Measurements from ENCODE around the gene CNTN5. TPM values are rescaled to one million over a fixed set of nuclear protein-coding genes. Genes with fewer than 3 reads are reported as not detected.

CNTN5 gene
- total RNA-seq, 1 donor from 2014 or later: 0.15 TPM

DNA sequence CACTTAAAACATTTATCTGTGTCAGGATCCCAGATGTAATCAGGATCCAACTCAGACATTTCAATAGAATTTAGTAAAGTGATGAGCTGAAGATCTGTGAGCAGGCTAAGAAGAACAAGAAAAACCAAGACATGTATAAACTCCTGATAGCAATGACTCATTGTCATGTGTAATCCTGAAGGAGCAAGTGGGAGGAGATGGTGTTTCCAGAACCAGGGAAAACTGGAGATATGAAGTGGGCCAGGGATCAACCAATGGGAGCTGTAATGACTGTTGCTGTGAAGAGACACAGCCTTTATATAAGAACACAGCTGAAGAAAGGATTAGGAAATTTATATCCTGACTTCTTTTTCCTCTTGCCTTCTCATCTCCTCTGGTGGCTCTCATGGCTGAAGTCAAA is 983.8 kb downstream of the CNTN5 start:
- no peaks in the 10 kb centered on the region for H3K4me1 Mint-ChIP-seq (ENCODE audit: unreplicated experiment)
- no peak for DNase-seq (ENCODE audit: low spot score)
- H3K27me3 Mint-ChIP-seq (ENCODE audit: unreplicated experiment): no peaks in the 10 kb centered on the region
- TF ChIP-seq, protein P1, sequence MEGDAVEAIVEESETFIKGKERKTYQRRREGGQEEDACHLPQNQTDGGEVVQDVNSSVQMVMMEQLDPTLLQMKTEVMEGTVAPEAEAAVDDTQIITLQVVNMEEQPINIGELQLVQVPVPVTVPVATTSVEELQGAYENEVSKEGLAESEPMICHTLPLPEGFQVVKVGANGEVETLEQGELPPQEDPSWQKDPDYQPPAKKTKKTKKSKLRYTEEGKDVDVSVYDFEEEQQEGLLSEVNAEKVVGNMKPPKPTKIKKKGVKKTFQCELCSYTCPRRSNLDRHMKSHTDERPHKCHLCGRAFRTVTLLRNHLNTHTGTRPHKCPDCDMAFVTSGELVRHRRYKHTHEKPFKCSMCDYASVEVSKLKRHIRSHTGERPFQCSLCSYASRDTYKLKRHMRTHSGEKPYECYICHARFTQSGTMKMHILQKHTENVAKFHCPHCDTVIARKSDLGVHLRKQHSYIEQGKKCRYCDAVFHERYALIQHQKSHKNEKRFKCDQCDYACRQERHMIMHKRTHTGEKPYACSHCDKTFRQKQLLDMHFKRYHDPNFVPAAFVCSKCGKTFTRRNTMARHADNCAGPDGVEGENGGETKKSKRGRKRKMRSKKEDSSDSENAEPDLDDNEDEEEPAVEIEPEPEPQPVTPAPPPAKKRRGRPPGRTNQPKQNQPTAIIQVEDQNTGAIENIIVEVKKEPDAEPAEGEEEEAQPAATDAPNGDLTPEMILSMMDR (IDR thresholded peaks at IDR 0.05; ENCODE audit: unreplicated experiment): no peak
- H3K4me3 Mint-ChIP-seq (ENCODE audit: unreplicated experiment): no peak overlapping the region
- no peak overlapping the region for H3K27ac Mint-ChIP-seq (ENCODE audit: unreplicated experiment)
- H3K9me3 Mint-ChIP-seq (ENCODE audit: unreplicated experiment): no peaks in the 10 kb centered on the region
- H3K36me3 Mint-ChIP-seq (ENCODE audit: low read depth, unreplicated experiment): no peaks in the 10 kb centered on the region

DNA sequence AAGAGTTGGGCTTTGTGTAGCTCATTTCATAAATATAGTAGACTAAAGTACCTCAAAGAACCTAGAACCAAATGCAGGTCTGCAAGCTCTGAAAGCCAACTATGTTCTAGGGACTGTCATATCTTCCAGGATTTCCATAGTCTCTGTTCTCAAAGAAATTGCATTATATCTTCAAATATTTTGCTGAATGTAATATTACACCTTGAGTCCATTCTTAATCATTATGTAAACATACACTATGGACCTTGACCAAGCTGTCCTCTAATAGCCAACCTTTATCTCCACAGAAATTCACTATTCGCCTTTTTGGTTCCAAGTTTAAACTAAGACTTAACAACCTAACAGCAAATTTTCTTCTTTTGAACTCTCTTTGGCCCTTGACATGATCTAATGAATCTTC is 987.7 kb downstream of the CNTN5 start:
- Mint-ChIP-seq H3K36me3 (ENCODE audit: low read depth, unreplicated experiment) (no peaks in the 10 kb centered on the region), H3K27me3 (ENCODE audit: unreplicated experiment) (no peaks in the 10 kb centered on the region), H3K4me1 (ENCODE audit: unreplicated experiment) (peaks cover 13% of the 10 kb centered on the region), H3K27ac (ENCODE audit: unreplicated experiment) (no peak overlapping the region), H3K9me3 (ENCODE audit: unreplicated experiment) (no peaks in the 10 kb centered on the region), H3K4me3 (ENCODE audit: unreplicated experiment) (no peak overlapping the region)
- no peak for DNase-seq (ENCODE audit: low spot score)
- TF ChIP-seq, protein P1 (IDR thresholded peaks at IDR 0.05; ENCODE audit: unreplicated experiment): no peak

DNA sequence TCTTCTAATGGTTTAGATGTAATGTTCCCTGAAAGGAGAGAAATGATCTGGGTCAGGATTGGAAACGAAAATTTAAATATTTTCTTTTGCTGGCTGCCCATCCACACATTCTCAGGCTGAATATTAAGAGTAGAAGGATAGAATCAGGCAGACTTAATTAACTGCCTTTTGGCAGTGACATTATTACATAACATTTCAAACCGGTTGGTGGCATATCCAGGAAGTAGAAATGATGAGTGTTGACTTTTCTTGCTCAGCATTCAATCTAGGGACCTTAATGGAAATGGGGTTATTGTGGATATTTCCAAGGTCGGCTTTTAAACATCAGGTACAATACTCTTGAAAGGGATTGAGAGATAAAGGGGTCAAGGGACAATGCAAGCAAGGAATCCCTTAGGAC is 989.0 kb downstream of the CNTN5 start:
- Mint-ChIP-seq H3K27me3 (ENCODE audit: unreplicated experiment) (no peaks in the 10 kb centered on the region), H3K36me3 (ENCODE audit: low read depth, unreplicated experiment) (no peaks in the 10 kb centered on the region), H3K27ac (ENCODE audit: unreplicated experiment) (no peak overlapping the region), H3K9me3 (ENCODE audit: unreplicated experiment) (no peaks in the 10 kb centered on the region), H3K4me1 (ENCODE audit: unreplicated experiment) (peaks cover 13% of the 10 kb centered on the region), H3K4me3 (ENCODE audit: unreplicated experiment) (no peak overlapping the region)
- no peak for DNase-seq (ENCODE audit: low spot score)
- TF ChIP-seq, protein P1 (IDR thresholded peaks at IDR 0.05; ENCODE audit: unreplicated experiment): no peak

GRCh38 chr11:100010393-100010792 is 989.6 kb downstream of the CNTN5 start:
- H3K9me3 Mint-ChIP-seq (ENCODE audit: unreplicated experiment): no peaks in the 10 kb centered on the region
- peak; percentile 3 for DNase-seq (ENCODE audit: low spot score)
- H3K4me1 Mint-ChIP-seq (ENCODE audit: unreplicated experiment): peaks cover 13% of the 10 kb centered on the region
- no peaks in the 10 kb centered on the region for H3K36me3 Mint-ChIP-seq (ENCODE audit: low read depth, unreplicated experiment)
- no peak overlapping the region for H3K4me3 Mint-ChIP-seq (ENCODE audit: unreplicated experiment)
- TF ChIP-seq, protein P1 (IDR thresholded peaks at IDR 0.05; ENCODE audit: unreplicated experiment): no peak
- no peak overlapping the region for H3K27ac Mint-ChIP-seq (ENCODE audit: unreplicated experiment)
- H3K27me3 Mint-ChIP-seq (ENCODE audit: unreplicated experiment): no peaks in the 10 kb centered on the region

- H3K9me3 Mint-ChIP-seq (ENCODE audit: unreplicated experiment): no peaks in the 10 kb centered on the region
- TF ChIP-seq, protein P1 (IDR thresholded peaks at IDR 0.05; ENCODE audit: unreplicated experiment): no peak
- no peak overlapping the region for H3K4me3 Mint-ChIP-seq (ENCODE audit: unreplicated experiment)
- peaks cover 13% of the 10 kb centered on the region for H3K4me1 Mint-ChIP-seq (ENCODE audit: unreplicated experiment)
- no peak for DNase-seq (ENCODE audit: low spot score)
- H3K36me3 Mint-ChIP-seq (ENCODE audit: low read depth, unreplicated experiment): no peaks in the 10 kb centered on the region
- no peaks in the 10 kb centered on the region for H3K27me3 Mint-ChIP-seq (ENCODE audit: unreplicated experiment)
- H3K27ac Mint-ChIP-seq (ENCODE audit: unreplicated experiment): no peak overlapping the region
These were observed 990.9 kb downstream of the CNTN5 start for GRCh38 chr11:100011697-100012096.

Measured in endothelial cell (in vitro differentiated cells).